ENCODE measurements around the gene MPPED1. TPM values are rescaled to one million over a fixed set of nuclear protein-coding genes. Genes with fewer than 3 reads are reported as not detected.
A peak's percentile ranks its signal among the peaks of the same experiment; 100 is the strongest.

The MPPED1 gene
- total and polyA plus RNA-seq, 3 experiments from 2014 or later, result not detected

- Mint-ChIP-seq H3K4me1 (no peaks in the 10 kb centered on the region), H3K4me3 (no peak overlapping the region), H3K27ac (peak overlapping the region in 1 of 8 donors; percentile 43), H3K27me3 (peaks cover 9 to 31% of the 10 kb centered on the region in 2 donors), H3K36me3 (no peaks in the 10 kb centered on the region), H3K9me3 (peaks cover 0 to 2% (median 0%) of the 10 kb centered on the region in 5 donors)
- no peaks in the 10 kb centered on the region for H3K36me3 ChIP-seq (ENCODE audit: insufficient read depth, low read length)
- H3K27ac ChIP-seq (ENCODE audit: low read depth, low read length), result no peak overlapping the region
- ChIA-PET POLR2A (no interaction called here), CTCF (no interaction called here)
- no peaks in the 10 kb centered on the region for H3K9me3 ChIP-seq (ENCODE audit: low read length)
- H3K27me3 ChIP-seq (ENCODE audit: insufficient read depth, low read length, poor library complexity, severe bottlenecking), result no peaks in the 10 kb centered on the region
- H3K4me3 ChIP-seq (ENCODE audit: low read length), result no peak overlapping the region
- no peak for DNase-seq
- H3K4me1 ChIP-seq (ENCODE audit: insufficient read depth, low read length), result no peaks in the 10 kb centered on the region
Measured at GRCh38 chr22:43439368-43440103, 27.7 kb downstream of the MPPED1 start.

GRCh38 chr22:43440104-43440387 is 28.2 kb downstream of the MPPED1 start:
- DNase-seq, result no peak
- Mint-ChIP-seq H3K4me1 (no peaks in the 10 kb centered on the region), H3K9me3 (peaks cover 0 to 2% (median 0%) of the 10 kb centered on the region in 5 donors), H3K4me3 (no peak overlapping the region), H3K27me3 (peaks cover 9 to 31% of the 10 kb centered on the region in 2 donors), H3K27ac (no peak overlapping the region), H3K36me3 (no peaks in the 10 kb centered on the region)
- CTCF ChIA-PET, result no interaction called here
- Histone ChIP-seq H3K27me3 (ENCODE audit: insufficient read depth, low read length, poor library complexity, severe bottlenecking) (no peaks in the 10 kb centered on the region), H3K27ac (ENCODE audit: low read depth, low read length) (no peak overlapping the region), H3K9me3 (ENCODE audit: low read length) (no peaks in the 10 kb centered on the region), H3K4me3 (ENCODE audit: low read length) (no peak overlapping the region), H3K4me1 (ENCODE audit: insufficient read depth, low read length) (no peaks in the 10 kb centered on the region), H3K36me3 (ENCODE audit: insufficient read depth, low read length) (no peaks in the 10 kb centered on the region)
- POLR2A ChIA-PET, result no interaction called here

GRCh38 chr22:43440556-43440955 is 28.7 kb downstream of the MPPED1 start:
- CTCF ChIA-PET, result no interaction called here
- no peak overlapping the region for H3K4me3 ChIP-seq (ENCODE audit: low read length)
- no peaks in the 10 kb centered on the region for H3K27me3 ChIP-seq (ENCODE audit: insufficient read depth, low read length, poor library complexity, severe bottlenecking)
- H3K4me1 Mint-ChIP-seq, result no peaks in the 10 kb centered on the region
- no peak overlapping the region for H3K27ac ChIP-seq (ENCODE audit: low read depth, low read length)
- POLR2A ChIA-PET, result no interaction called here
- H3K36me3 Mint-ChIP-seq, result no peaks in the 10 kb centered on the region
- H3K27me3 Mint-ChIP-seq, result peaks cover 9 to 28% of the 10 kb centered on the region in 2 donors
- H3K4me1 ChIP-seq (ENCODE audit: insufficient read depth, low read length), result no peaks in the 10 kb centered on the region
- H3K36me3 ChIP-seq (ENCODE audit: insufficient read depth, low read length), result no peaks in the 10 kb centered on the region
- H3K9me3 ChIP-seq (ENCODE audit: low read length), result no peaks in the 10 kb centered on the region
- peaks cover 0 to 3% (median 0%) of the 10 kb centered on the region in 5 donors for H3K9me3 Mint-ChIP-seq
- H3K27ac Mint-ChIP-seq, result no peak overlapping the region
- DNase-seq, result no peak
- peak overlapping the region in 1 of 7 donors; percentile 38 for H3K4me3 Mint-ChIP-seq

GRCh38 chr22:43441216-43441615 is 29.4 kb downstream of the MPPED1 start:
- Histone ChIP-seq H3K4me3 (ENCODE audit: low read length) (no peak overlapping the region), H3K4me1 (ENCODE audit: insufficient read depth, low read length) (no peaks in the 10 kb centered on the region), H3K9me3 (ENCODE audit: low read length) (no peaks in the 10 kb centered on the region), H3K27me3 (ENCODE audit: insufficient read depth, low read length, poor library complexity, severe bottlenecking) (no peaks in the 10 kb centered on the region), H3K36me3 (ENCODE audit: insufficient read depth, low read length) (no peaks in the 10 kb centered on the region), H3K27ac (ENCODE audit: low read depth, low read length) (no peak overlapping the region)
- DNase-seq, result no peak
- POLR2A ChIA-PET, result no interaction called here
- CTCF ChIA-PET, result no interaction called here
- peaks cover 0 to 3% (median 0%) of the 10 kb centered on the region in 5 donors for H3K9me3 Mint-ChIP-seq
- no peaks in the 10 kb centered on the region for H3K36me3 Mint-ChIP-seq
- H3K27me3 Mint-ChIP-seq, result peaks cover 9 to 28% of the 10 kb centered on the region in 2 donors
- no peak overlapping the region for H3K27ac Mint-ChIP-seq
- no peaks in the 10 kb centered on the region for H3K4me1 Mint-ChIP-seq
- H3K4me3 Mint-ChIP-seq, result no peak overlapping the region

- H3K9me3 Mint-ChIP-seq, result peaks cover 0 to 3% (median 0%) of the 10 kb centered on the region in 5 donors
- H3K27me3 Mint-ChIP-seq, result peaks cover 9 to 28% of the 10 kb centered on the region in 2 donors
- no peaks in the 10 kb centered on the region for H3K9me3 ChIP-seq (ENCODE audit: low read length)
- CTCF ChIA-PET, result no interaction called here
- H3K4me3 ChIP-seq (ENCODE audit: low read length), result no peak overlapping the region
- H3K27me3 ChIP-seq (ENCODE audit: insufficient read depth, low read length, poor library complexity, severe bottlenecking), result no peaks in the 10 kb centered on the region
- no peak for DNase-seq
- H3K27ac Mint-ChIP-seq, result no peak overlapping the region
- H3K27ac ChIP-seq (ENCODE audit: low read depth, low read length), result no peak overlapping the region
- H3K4me3 Mint-ChIP-seq, result no peak overlapping the region
- H3K4me1 Mint-ChIP-seq, result no peaks in the 10 kb centered on the region
- POLR2A ChIA-PET, result no interaction called here
- H3K4me1 ChIP-seq (ENCODE audit: insufficient read depth, low read length), result no peaks in the 10 kb centered on the region
- H3K36me3 Mint-ChIP-seq, result no peaks in the 10 kb centered on the region
- H3K36me3 ChIP-seq (ENCODE audit: insufficient read depth, low read length), result no peaks in the 10 kb centered on the region
Measured at GRCh38 chr22:43441751-43442150, 29.9 kb downstream of the MPPED1 start.

GRCh38 chr22:43442386-43443151 is 30.8 kb downstream of the MPPED1 start:
- Histone ChIP-seq H3K9me3 (ENCODE audit: low read length) (no peaks in the 10 kb centered on the region), H3K36me3 (ENCODE audit: insufficient read depth, low read length) (no peaks in the 10 kb centered on the region), H3K4me3 (ENCODE audit: low read length) (no peak overlapping the region), H3K27me3 (ENCODE audit: insufficient read depth, low read length, poor library complexity, severe bottlenecking) (no peaks in the 10 kb centered on the region), H3K4me1 (ENCODE audit: insufficient read depth, low read length) (no peaks in the 10 kb centered on the region), H3K27ac (ENCODE audit: low read depth, low read length) (no peak overlapping the region)
- Mint-ChIP-seq H3K27me3 (peaks cover 6 to 25% of the 10 kb centered on the region in 2 donors), H3K36me3 (no peaks in the 10 kb centered on the region), H3K9me3 (peaks cover 0 to 3% (median 0%) of the 10 kb centered on the region in 5 donors), H3K4me3 (no peak overlapping the region), H3K4me1 (no peaks in the 10 kb centered on the region), H3K27ac (no peak overlapping the region)
- CTCF ChIA-PET, result no interaction called here
- POLR2A ChIA-PET, result no interaction called here
- no peak for DNase-seq

GRCh38 chr22:43443152-43443471 is 31.3 kb downstream of the MPPED1 start:
- Mint-ChIP-seq H3K36me3 (no peaks in the 10 kb centered on the region), H3K4me1 (no peaks in the 10 kb centered on the region), H3K9me3 (peaks cover 0 to 3% (median 0%) of the 10 kb centered on the region in 5 donors), H3K27ac (no peak overlapping the region), H3K27me3 (peaks cover 6 to 25% of the 10 kb centered on the region in 2 donors), H3K4me3 (no peak overlapping the region)
- DNase-seq, result no peak
- no peaks in the 10 kb centered on the region for H3K9me3 ChIP-seq (ENCODE audit: low read length)
- no peak overlapping the region for H3K4me3 ChIP-seq (ENCODE audit: low read length)
- H3K27ac ChIP-seq (ENCODE audit: low read depth, low read length), result no peak overlapping the region
- H3K36me3 ChIP-seq (ENCODE audit: insufficient read depth, low read length), result no peaks in the 10 kb centered on the region
- no peaks in the 10 kb centered on the region for H3K27me3 ChIP-seq (ENCODE audit: insufficient read depth, low read length, poor library complexity, severe bottlenecking)
- H3K4me1 ChIP-seq (ENCODE audit: insufficient read depth, low read length), result no peaks in the 10 kb centered on the region
- CTCF ChIA-PET, result no interaction called here
- POLR2A ChIA-PET, result no interaction called here

GRCh38 chr22:43446037-43446803 is 34.4 kb downstream of the MPPED1 start:
- ChIA-PET POLR2A (no interaction called here), CTCF (no interaction called here)
- Histone ChIP-seq H3K4me3 (ENCODE audit: low read length) (no peak overlapping the region), H3K9me3 (ENCODE audit: low read length) (no peaks in the 10 kb centered on the region), H3K36me3 (ENCODE audit: insufficient read depth, low read length) (no peaks in the 10 kb centered on the region), H3K4me1 (ENCODE audit: insufficient read depth, low read length) (no peaks in the 10 kb centered on the region), H3K27me3 (ENCODE audit: insufficient read depth, low read length, poor library complexity, severe bottlenecking) (no peaks in the 10 kb centered on the region), H3K27ac (ENCODE audit: low read depth, low read length) (no peak overlapping the region)
- Mint-ChIP-seq H3K36me3 (no peaks in the 10 kb centered on the region), H3K9me3 (peaks cover 0 to 5% (median 0%) of the 10 kb centered on the region in 5 donors), H3K4me3 (no peak overlapping the region), H3K27me3 (peaks cover 11 to 19% of the 10 kb centered on the region in 2 donors), H3K27ac (peak overlapping the region in 1 of 8 donors; percentile 3), H3K4me1 (no peaks in the 10 kb centered on the region)
- no peak for DNase-seq
